CD4-positive, alpha-beta T cell treated with Interleukin-15 for 1 hour (primary cell): ENCODE results near the gene ARHGAP18.

ENCODE experiments used
- DNase-seq: peaks from one replicate; pipeline ENCODE4 v3.0.0-alpha.2; 2020

ARHGAP18 gene

DNA sequence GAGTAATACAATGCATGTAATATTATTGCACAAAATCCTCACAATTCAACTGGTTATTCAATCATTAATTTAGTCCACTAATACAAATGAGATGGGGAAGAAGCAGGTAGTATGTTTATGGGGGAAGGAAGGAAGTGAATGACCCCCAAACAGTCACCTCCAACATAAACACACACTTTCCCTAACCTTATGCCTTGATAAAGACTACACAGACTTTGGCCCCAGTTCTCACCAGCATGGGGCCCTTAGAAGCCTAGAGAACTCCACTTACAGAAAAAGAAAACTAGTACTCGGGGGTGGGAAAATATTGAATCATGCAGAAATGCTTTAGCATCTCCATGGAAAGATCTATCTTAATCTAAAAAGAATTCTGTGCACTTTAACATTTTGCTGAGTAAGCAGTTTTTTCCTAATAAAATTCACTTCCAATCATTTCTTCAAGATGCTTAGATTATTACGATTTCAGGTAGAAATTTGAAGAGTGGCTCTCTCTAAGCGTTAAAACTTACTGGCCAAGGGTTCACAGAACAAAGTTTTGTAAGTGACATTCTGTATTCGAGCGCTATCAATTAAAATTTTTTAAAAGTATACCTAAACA, 18.8 kb downstream of the ARHGAP18 start:
- DNase-seq: no peak

- DNase-seq: peak; percentile 60
Observed at GRCh38 chr6:129686941-129687627, 22.9 kb downstream of the ARHGAP18 start.

GRCh38 chr6:129685662-129686031, 24.3 kb downstream of the ARHGAP18 start:
- DNase-seq: no peak

GRCh38 chr6:129684903-129685661, 24.9 kb downstream of the ARHGAP18 start:
- DNase-seq: no peak

DNA sequence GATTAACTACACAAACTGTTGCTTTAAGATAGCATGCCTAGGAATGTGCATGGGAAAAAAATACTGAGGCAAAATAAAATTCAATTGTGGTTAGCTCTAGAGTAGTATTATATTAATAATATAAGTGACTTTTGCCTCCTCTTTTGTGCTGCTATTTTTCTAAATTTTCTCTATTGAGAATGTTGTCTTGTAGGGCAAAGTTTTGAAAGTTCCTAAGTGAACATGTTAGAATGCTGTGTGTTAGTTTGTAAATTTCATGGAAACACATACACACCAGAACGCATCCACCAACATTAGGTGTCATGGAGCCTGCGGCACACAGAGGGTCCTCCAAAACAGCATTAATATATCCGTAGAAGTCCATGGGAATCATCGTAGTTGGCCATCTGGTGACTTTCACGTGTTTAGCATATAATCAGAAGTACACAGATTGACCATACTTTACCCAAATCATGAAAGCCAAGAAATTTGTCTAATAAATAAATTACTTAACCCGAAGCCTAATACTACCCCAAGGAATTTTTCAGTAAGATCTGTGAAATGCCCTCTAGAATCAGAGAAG, 25.6 kb downstream of the ARHGAP18 start:
- no peak for DNase-seq

DNA sequence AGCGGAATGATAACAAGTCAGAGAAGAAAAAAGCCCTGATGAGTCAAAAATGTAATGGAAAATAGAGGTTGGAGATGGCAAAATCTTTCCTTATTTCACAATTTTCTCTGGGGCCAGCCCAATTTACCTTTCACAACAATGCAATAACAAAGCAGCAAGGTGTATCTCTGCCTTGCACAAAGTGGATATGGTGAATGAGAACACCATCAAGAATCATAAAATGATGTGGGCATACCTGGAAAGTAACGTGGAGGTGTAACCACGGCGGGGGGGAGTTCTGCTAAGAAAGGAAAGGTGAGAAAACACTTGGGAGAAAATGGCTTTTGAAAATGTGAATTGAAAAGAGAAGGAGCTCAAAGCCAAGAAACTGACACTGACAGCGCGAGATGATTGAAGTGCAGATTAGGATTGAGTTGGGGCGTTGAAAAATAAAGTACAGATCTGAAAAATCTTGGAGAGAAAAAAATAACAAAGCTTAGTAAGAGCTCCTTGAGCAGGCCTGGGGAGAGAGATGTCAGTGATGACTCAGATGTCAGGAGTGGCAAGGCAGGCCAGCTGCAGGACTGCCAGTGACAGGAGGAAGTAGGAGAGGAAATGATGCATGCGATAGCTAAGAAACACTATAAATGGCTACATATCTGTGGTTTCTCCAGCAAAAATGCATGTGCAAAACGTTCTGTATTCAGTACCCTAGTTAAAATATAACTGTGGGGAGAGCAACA, 26.2 kb downstream of the ARHGAP18 start:
- DNase-seq: peak; percentile 84

GRCh38 chr6:129681913-129682205, 28.1 kb downstream of the ARHGAP18 start:
- no peak for DNase-seq

GRCh38 chr6:129680633-129681032, 29.3 kb downstream of the ARHGAP18 start:
- no peak for DNase-seq

DNA sequence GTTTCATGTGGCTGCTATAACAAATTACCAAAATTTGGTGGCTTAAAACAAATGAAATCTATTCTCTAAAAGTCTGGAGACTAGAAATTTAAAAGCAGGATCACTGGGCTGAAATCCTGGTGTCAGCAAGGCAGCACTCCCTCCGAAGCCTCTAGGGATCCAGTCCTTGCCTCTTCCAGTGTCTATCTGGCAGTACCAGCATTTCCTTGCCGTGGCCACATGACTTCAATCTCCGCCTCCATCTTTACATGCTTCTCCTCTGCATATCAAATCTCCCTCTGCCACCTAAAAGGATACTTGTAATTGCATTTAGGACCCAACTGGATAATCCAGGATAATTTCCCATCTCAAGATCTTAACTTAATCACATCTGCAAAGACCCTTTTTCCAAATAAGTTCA, 30.2 kb downstream of the ARHGAP18 start:
- no peak for DNase-seq

- DNase-seq: no peak
Observed at GRCh38 chr6:129679275-129679674, 30.7 kb downstream of the ARHGAP18 start.

- no peak for DNase-seq
Observed at GRCh38 chr6:129678463-129678862, 31.5 kb downstream of the ARHGAP18 start.

DNA sequence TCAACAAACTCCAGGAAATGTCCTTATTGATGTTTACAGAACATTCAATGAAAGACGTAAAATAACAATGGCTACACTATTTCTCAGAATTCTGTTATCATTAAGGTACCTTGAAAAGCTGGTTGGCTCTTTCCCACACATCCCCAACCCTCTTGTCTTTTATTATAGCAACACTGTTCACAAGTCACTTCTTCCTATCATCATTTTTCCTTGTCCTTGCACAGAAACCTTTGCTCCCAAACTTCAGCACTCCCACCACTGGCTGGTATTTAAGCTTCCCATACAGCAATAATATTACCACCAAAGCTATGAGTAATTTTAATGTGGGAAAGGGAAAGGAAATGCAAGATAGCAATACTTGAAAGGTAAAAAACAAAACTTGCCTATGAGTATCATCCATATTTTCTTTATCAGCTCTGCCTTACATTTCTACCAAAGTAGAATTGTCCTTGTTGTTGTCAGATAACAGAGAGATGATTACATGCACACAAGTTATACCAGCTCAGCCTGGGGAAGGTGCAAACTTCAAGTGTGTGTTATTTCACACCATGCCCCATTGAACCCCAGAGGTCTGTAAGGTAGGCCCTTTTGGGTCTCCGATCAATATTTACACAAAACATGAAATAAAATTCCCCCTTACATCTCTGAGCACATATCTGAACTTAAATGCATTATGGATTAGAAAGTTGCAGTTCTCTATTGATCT, 32.2 kb downstream of the ARHGAP18 start:
- DNase-seq: no peak

DNA sequence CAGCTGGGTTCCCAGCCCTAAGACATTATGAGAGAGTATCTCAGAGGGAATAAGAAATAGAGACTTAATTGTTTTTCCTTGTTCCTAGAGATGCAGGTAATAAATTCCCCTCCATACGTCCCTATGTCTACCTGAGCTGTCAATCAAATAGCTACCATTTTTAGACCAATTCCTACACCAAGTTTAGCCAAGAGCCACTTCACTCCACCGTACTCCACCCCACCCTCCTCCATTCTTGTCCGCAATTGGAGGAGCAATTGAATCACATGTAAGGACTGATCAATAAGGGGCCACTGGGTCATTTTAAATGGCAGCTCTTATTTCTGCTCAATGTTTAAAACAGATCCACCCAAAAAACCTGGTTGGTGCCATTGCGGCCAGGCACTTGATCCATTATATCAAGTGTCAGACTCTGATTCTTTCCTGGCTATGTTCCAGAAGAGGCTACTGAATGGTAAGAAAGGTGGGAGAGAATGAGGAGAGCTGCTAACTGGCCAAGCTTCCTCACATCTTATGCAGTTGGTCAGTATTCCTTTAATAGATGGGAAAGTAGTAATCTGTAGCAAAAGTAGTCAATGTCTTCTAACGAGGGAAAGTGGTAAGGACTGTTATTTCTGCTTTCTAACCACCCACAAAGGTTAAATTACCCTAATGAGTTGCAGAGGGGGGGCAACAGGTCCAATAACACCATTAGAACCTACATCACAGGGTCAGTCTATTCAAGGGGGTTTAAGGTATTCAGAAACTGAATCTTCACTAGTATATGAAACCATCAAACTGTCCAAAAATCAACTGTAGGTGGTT, 34.1 kb downstream of the ARHGAP18 start:
- DNase-seq: no peak

DNA sequence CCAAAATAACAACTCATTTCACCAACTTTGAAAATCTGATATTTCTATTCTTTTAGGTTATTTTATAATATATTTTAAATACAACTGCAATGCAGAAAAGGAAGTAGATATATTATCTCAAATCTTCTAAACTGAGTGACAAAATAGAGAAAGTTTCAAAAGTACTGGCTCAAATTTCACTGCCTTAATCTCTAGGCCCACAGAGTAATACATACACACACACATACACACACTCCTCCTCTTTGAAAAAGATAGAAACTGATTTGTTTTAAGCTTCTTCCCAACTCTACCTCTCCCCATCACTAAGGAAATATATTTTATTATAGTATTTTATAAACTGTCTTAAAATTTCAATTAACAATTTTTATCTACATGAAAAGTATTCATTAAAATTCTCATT, 36.2 kb downstream of the ARHGAP18 start:
- DNase-seq: no peak

- no peak for DNase-seq
Observed at GRCh38 chr6:129672881-129673631, 36.9 kb downstream of the ARHGAP18 start.

DNA sequence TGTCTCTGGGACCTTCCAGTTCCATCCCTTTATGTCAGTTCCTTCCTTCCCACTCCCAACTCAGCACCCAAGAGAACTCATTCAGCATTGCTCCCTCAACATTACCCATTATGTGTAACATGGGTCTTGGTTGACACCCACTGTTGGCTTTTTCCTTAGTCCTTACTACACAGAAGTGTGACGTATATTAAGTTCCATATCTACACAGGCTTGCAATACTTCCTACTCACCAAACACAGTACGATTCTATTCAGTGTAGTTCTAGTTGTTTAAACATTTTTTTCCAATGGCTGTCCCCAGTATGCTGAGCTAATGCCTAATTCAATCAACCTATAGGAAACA, 37.7 kb downstream of the ARHGAP18 start:
- no peak for DNase-seq

DNA sequence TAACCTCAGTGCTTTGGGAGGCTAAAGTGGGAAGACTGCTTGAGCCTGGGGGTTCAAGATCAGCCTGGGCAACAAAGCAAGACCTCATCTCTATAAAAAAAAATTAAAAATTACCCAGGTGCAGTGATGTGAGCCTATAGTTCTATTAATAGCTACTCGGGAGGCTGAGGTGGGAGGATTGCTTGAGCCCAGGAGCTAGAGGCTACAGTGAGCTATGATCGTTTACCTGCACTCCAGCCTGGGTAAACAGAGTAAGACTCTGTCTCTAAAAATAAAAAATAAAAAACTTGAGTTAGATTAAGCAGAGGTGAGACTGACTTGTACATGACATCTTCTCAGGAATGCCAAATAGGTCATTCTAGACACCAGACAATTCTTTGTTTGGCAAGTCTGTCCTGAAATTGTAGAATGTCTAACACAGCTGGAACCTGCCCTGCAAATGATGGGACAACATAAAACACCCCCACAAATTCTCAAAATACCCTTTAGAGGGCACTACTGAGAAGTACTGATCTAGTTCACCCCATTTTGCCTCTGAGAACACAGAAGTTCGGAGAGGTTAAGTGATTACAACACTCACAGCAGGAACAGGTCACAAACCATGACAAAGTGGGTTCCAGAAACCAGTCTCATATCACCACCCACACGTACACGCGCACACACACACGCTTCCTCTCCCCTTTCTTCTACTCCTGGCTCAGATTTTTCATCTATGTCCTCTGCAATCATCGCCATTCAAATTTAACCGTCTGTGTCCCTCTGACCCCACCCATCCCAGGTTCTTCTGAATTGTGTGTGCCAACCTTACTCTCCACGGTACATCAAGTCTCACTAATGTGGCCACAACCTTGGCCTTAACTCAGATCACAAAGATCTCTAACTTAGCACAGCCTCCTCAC, 38.3 kb downstream of the ARHGAP18 start:
- DNase-seq: peak; percentile 70

GRCh38 chr6:129670634-129671033, 39.3 kb downstream of the ARHGAP18 start:
- no peak for DNase-seq

DNA sequence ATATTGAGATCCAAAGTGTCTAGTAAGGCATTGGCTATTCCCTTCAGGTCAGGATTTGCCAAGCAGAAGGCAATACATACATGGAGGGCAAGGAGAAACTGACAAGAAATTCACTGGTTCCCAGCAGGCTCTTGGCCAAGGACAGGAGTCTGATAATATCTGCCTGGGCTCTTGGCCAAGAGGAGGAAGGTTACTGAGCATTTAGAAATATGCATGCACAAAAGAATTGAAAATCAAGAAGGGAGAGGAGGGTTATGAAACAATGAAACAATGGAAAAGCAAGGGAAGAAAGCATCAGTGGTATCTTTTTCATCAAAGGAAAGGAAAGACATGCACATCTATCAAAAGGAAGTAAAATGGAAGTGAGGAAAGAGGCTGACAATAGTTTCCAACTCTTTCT, 42.4 kb downstream of the ARHGAP18 start:
- no peak for DNase-seq

DNA sequence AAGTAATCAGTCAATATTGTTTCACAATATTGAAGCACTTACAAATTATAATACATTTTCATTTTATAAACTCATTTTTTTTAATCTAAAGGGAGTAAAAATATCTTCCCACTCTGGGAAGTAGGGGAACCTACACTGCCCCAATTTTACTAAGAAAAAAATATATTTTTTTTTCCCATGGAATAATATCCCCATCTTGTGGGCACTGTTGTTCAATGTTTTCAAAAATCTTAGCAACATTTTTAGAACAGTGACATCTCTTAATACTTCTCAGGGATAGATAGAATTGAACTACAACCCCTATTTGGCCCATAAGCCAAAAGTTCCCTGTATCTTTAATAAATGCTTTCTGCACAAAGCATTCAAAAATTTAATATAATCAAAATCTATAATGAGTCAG, 42.9 kb downstream of the ARHGAP18 start:
- DNase-seq: no peak
